Lung (tissue), 12 donors: Measurements from ENCODE around the gene HMBS. TPM values are rescaled to one million over a fixed set of nuclear protein-coding genes. Genes with fewer than 3 reads are reported as not detected.

Source experiments
- ATAC-seq: fragments of 200-7000 bp; cut with Tn5 transposase; one replicate; pipeline ENCODE4 v1.9.1; 2020; ENCODE audit warnings: moderate number of reproducible peaks; ENCODE audit not compliant: insufficient read depth, low FRiP score
- DNase-seq, 3 donors: peaks; one replicate each; pipeline ENCODE4 v3.0.0-alpha.2; 2013 to 2017
- H3K27ac ChIP-seq, 2 donors: one replicate each; pipeline ENCODE4 v1.5.1; 2013; ENCODE audit warnings: mild to moderate bottlenecking in 2 of 2, moderate library complexity in 2 of 2, control low read depth in 1 of 2, inconsistent platforms in 1 of 2, low read depth in 1 of 2, low read length in 1 of 2
- H3K27me3 ChIP-seq, 3 donors: one replicate each; pipeline ENCODE4 v1.5.1; 2013; ENCODE audit warnings: low read length in 2 of 3; ENCODE audit not compliant: control insufficient read depth in 3 of 3, insufficient read depth in 3 of 3
- H3K36me3 ChIP-seq, 4 donors: one replicate each; pipeline ENCODE4 v1.5.1; 2013; ENCODE audit warnings: low read length in 4 of 4, mild to moderate bottlenecking in 1 of 4, moderate library complexity in 1 of 4; ENCODE audit not compliant: control insufficient read depth in 4 of 4, insufficient read depth in 4 of 4
- H3K4me1 ChIP-seq, 5 donors: one replicate each; pipeline ENCODE4 v1.5.1; 2013; ENCODE audit warnings: low read length in 5 of 5, mild to moderate bottlenecking in 2 of 5, moderate library complexity in 1 of 5; ENCODE audit not compliant: control insufficient read depth in 5 of 5, insufficient read depth in 5 of 5
- H3K4me3 ChIP-seq: one replicate; pipeline ENCODE4 v1.5.1; 2013; ENCODE audit warnings: mild to moderate bottlenecking, control low read depth, moderate library complexity
- H3K9ac ChIP-seq, 2 donors: one replicate each; pipeline ENCODE4 v1.5.1; 2013; ENCODE audit warnings: low read length in 2 of 2, control low read depth in 1 of 2; ENCODE audit not compliant: insufficient read depth in 1 of 2
- H3K9me3 ChIP-seq, 4 donors: one replicate each; pipeline ENCODE4 v1.5.1; 2013; ENCODE audit warnings: low read length in 3 of 4, mild to moderate bottlenecking in 1 of 4, moderate library complexity in 1 of 4; ENCODE audit not compliant: control insufficient read depth in 4 of 4, insufficient read depth in 3 of 4
- CTCF ChIP-seq: IDR thresholded peaks from 2 replicates; pipeline ENCODE4 v1.5.1; 2012; ENCODE audit warnings: mild to moderate bottlenecking; ENCODE audit errors: control extremely low read depth, extremely low read depth
- WGBS, 2 donors: extraction: QIAGEN DNeasy Blood & Tissue Kit; methylation state at CpG; one replicate each; pipeline ENCODE4 v1.1.7; 2013; 5-methylcytosine and 5-hydroxymethylcytosine counted together
- polyA plus RNA-seq, 2 donors: library from polyadenylated mRNA; stranded (reverse); fragments of 200-250 nt; gene quantifications; one replicate each; pipeline ENCODE4 v1.2.1, GENCODE V29; 2013
- total RNA-seq, 2 donors: library from RNA; depleted of rRNA in 1 of 2; stranded (reverse); fragments of >200 nt in 1 of 2; gene quantifications; one replicate each; pipeline ENCODE4 v1.2.1, GENCODE V29; 2014 to 2021
- donor health status: control.
- donor health status: control.
- donor health status: Bipolar disorder and iron deficiency.
- donor health status: healthy.
- donor health status: DM: yes; HTN: yes; CAD: no.

HMBS gene
- total and polyA plus RNA-seq, 4 donors = 11.7 to 33.3 (median 31.5) TPM

DNA sequence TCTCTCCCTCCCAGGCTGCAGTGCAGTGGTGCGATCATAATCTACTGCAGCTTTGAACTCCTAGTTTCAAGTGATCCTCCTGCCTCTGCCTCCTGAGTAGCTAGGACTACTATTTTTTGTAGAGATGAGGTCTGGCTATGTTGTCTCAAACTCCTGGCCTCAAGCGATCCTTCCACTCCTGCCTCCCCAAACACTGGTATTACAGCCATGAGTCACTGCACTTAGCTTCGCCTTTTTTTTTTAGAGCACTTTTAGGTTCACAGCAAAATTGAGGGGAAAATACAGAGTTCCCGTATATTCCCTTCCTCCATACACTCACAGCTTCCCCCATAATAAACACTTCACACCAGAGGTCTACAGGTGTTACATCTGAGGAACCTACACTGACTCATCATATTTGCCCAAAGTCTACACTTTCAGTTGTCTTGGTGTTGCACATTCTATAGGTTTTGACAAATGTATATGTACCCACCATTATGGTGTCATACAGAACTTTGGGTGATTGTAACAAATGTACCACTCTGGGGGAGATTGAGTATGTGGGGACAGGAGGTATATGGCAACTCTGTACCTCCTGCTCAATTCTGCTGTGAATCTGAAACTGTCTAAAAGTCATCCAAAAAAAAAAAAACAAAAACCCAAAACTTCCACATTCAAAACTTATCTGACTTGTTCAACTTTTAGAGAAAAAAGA is 42.7 kb upstream of the HMBS start:
- no peak for TF ChIP-seq CTCF
- 90 to 94% methylated on average over 4 of the region's 4 CpGs for WGBS, 2 donors
- H3K27ac ChIP-seq = no peak overlapping the region
- no peak overlapping the region for H3K4me3 ChIP-seq
- no peak overlapping the region for H3K9ac ChIP-seq
- ATAC-seq (no peak), DNase-seq (no peak)
- H3K36me3 ChIP-seq = peaks cover 5 to 23% (median 9%) of the 10 kb centered on the region in 4 donors
- no peaks in the 10 kb centered on the region for H3K27me3 ChIP-seq
- H3K9me3 ChIP-seq = no peaks in the 10 kb centered on the region
- H3K4me1 ChIP-seq = no peaks in the 10 kb centered on the region

DNA sequence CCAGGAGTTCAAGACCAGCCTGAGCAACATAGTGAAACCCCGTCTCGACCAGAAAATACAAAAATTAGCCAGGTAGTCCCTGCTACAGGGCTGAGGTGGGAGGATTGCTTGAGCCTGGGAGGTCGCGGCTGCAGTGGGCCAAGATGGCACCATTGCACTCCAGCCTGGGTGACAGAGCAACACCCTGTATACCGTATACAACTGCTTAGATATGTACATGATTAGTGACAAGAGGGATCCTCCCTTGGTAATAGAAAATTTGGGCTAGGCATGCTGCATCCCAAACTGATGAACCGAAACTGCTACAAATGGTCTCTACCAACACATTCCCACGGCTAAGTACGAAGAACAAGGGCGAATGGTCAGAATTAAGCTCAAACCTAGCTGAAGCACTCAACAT is 41.8 kb upstream of the HMBS start:
- Histone ChIP-seq H3K9ac (no peak overlapping the region), H3K27me3 (no peaks in the 10 kb centered on the region), H3K36me3 (peaks cover 10 to 30% (median 12%) of the 10 kb centered on the region in 4 donors), H3K27ac (no peak overlapping the region), H3K4me3 (no peak overlapping the region), H3K9me3 (no peaks in the 10 kb centered on the region), H3K4me1 (no peaks in the 10 kb centered on the region)
- no peak for DNase-seq
- ATAC-seq = no peak
- TF ChIP-seq CTCF = no peak
- 93 to 95% methylated on average over 9 of the region's 9 CpGs for WGBS, 2 donors

GRCh38 chr11:119044708-119045107 is 40.0 kb upstream of the HMBS start:
- ATAC-seq = no peak
- no peak overlapping the region for H3K9ac ChIP-seq
- no peak for TF ChIP-seq CTCF
- 78 to 82% methylated on average over 6 of the region's 6 CpGs for WGBS, 2 donors
- no peaks in the 10 kb centered on the region for H3K4me1 ChIP-seq
- H3K27ac ChIP-seq = no peak overlapping the region
- H3K4me3 ChIP-seq = no peak overlapping the region
- H3K9me3 ChIP-seq = no peaks in the 10 kb centered on the region
- H3K36me3 ChIP-seq = peaks cover 22 to 48% (median 26%) of the 10 kb centered on the region in 4 donors
- no peaks in the 10 kb centered on the region for H3K27me3 ChIP-seq
- no peak for DNase-seq

DNA sequence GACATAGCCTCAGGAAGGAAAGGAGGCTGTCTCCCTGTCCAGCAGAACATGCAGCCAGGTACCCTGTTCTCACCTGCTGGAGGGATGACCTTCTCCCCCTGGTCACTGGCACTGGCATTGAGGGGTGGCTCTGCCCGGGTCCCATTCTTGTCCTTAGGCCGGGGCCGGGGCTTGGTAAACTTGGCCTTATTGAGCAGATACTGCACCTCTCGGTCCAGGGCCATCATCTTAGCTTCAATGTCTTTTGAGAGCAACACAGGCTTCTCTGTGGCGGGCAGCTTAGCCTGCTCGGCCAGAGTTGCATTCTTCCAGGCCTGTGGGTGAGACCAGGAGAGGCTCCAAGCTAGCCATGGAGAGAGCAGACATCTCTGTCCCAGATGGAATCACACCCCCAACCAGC is 38.2 kb upstream of the HMBS start:
- DNase-seq (no peak), ATAC-seq (no peak)
- no peak for TF ChIP-seq CTCF
- Histone ChIP-seq H3K27ac (no peak overlapping the region), H3K36me3 (peaks cover 28 to 57% (median 34%) of the 10 kb centered on the region in 4 donors), H3K9me3 (no peaks in the 10 kb centered on the region), H3K4me1 (no peaks in the 10 kb centered on the region), H3K27me3 (no peaks in the 10 kb centered on the region), H3K9ac (no peak overlapping the region), H3K4me3 (no peak overlapping the region)
- WGBS, 2 donors = 96 to 97% methylated on average over 6 of the region's 6 CpGs
